ENCODE measurements around the gene FOXA3. TPM values are rescaled to one million over a fixed set of nuclear protein-coding genes. Genes with fewer than 3 reads are reported as not detected.
A peak's percentile ranks its signal among the peaks of the same experiment; 100 is the strongest.
"Not testable (repeated sequence)": the region's sequence is repeated elsewhere in the genome, so short reads cannot be mapped to it uniquely, and the experiment has no call there.

FOXA3 gene
- polyA plus RNA-seq, 10 donors, result not detected

DNA sequence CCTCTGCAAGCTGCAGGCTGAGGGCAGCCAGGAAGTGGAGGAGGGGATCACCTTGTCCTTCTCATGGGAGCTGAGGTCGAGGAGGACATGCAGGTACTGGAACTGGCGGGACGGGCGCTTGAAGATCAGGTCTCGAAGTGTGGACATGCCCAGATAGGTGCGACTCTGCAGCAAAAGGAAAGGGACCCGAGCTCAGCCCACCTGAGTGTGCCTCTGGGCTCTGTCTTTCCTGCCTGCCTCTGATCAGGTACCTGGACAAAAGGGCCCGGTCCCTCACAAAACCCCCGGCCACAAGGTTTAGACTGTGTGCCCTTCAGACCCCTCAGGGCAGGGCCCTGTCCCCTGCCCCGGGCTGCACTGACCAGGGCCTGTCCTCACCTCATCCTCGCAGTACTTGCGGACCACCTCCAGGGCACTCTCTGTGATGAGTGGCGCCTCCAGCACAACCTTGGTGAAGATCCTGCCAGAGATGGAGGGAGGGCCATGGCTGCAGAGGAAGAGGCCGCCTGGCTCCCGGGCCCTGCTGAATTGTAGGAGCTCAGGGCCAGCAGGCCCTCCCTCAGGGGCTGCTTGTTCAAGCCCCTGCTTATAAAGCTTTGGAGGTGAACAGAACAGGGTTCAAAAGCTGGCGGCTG is 36.5 kb upstream of the FOXA3 start:
- DNase-seq, result no peak

DNA sequence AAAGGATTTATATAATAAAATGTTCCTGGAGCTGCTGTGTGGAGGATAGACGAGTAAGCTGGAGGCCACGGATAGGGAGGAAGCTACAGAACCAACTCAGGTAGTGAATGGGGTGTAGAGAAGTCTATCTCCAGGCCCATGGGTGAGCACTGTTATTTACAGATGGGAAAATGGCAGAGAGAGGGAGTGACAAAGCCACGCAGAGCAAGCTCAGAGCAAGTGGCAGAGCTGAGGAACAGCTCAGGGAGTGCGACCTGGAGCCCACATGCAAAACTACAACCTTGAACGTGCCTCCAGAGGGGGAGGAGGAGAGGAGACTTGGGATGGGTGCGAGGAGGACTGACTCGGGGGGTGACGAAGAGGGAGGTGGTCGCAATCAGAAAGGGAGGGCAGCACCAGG is 35.6 kb upstream of the FOXA3 start:
- no peak for DNase-seq

DNA sequence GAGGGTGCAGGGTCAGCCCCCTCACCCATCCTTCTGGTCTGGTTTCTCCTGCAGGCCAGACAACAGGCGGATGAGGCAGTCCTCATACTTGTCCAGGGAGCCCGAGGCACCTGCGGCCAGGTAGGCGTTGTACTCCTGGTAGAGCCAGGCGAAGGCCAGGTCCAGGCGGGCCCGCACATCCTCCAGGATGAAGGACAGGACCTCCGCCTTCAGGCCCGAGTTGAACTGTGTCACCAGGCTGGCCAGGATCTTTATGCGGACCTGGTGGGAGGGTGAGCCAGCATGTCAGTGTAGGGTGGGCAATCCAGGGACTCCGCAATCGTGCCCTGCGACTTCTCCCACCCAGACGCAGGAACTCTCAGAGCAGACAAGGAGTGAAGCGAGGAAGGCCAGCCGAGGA is 35.2 kb upstream of the FOXA3 start:
- DNase-seq, result no peak

DNA sequence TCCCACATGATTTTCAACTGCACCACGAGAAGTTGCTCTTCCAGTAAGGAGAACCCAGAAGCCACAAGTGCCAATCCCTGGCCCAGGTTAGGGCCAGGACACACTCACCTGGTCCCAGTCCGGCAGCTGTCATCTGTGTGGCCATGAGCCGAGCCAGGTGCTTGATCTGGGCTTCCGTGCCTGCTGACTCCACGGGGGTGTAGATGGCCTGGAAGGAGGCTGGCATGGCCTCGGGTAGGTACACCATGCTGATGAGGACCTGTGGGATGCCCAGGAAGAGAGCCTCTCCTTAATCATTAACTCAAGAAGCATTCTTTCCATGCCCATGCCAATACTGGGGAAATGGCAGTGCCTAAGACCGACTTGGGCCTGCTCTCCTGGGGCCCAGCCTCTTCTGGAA is 29.2 kb upstream of the FOXA3 start:
- DNase-seq, result no peak

- no peak for DNase-seq
Measured at GRCh38 chr19:45842198-45842597, 21.9 kb upstream of the FOXA3 start.

DNA sequence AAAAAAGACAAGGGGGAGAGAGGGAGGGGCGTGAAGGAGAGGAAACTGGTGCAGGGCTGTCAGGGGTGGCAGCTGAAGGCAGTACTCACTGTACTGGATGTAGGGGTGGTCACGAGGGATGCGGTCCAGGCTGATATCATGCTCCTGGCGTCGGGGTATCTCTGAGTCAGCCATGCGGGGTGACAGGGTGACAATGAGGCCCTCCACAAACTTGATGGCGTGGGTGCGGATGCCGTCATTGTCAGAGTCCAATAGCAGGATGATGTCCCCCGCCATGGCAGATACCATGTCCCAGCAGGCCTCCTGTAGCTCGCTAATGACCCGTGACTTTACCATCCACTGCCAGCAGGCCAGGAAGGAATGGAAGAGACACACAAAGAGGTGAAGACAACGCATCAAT is 16.5 kb upstream of the FOXA3 start:
- no peak for DNase-seq

DNA sequence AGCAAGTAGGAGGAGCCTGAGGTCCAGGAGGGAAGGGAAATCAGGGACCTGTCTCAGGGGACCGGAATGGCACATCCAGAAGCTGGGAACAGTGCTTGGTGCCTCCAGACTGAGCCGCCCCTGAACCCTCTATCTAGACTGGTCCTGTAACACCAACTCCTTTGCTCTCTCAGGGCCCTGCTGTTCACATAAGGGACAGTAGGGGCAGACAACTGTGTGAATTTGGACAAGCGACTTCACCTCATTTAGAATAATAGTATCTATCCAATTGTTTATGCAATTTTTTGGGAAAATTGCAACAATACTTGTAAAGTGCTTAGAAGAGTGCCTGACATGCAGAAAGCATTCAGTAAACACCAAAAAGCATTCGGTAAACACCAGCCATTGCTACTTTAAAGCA is 15.2 kb upstream of the FOXA3 start:
- no peak for DNase-seq

DNA sequence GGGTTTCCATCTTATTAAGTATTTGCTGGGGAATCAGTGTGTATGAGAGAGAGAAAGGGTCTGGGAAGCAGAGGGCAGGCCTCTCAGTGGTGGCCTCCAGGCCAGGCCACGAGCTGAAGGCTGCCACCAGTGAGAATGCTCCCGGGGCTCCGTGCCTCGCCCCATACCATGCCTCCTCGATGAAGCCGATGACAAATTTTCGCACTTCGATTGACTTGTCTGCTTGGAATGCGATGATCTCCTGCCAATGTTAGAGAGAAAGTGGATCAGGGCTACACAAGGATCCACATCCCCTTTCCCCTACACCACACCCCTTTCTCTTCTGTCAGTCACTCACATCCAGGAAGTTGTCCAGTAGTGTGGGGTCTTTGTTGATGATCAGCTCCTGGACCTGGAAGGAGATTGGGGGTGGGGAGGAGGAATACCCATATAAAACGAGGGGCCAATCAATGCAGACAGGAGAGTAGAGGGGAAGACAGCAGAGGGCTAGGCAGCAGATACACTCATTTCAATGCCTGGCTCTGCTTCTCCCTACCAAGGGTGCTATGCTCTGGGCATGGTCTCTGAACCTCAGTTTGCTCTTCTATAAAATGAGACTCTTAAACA is 11.9 kb upstream of the FOXA3 start:
- DNase-seq, result no peak

- DNase-seq, result no peak
Measured at GRCh38 chr19:45852983-45853382, 11.1 kb upstream of the FOXA3 start.

GRCh38 chr19:45854167-45854778 is 9.9 kb upstream of the FOXA3 start:
- DNase-seq, result no peak

DNA sequence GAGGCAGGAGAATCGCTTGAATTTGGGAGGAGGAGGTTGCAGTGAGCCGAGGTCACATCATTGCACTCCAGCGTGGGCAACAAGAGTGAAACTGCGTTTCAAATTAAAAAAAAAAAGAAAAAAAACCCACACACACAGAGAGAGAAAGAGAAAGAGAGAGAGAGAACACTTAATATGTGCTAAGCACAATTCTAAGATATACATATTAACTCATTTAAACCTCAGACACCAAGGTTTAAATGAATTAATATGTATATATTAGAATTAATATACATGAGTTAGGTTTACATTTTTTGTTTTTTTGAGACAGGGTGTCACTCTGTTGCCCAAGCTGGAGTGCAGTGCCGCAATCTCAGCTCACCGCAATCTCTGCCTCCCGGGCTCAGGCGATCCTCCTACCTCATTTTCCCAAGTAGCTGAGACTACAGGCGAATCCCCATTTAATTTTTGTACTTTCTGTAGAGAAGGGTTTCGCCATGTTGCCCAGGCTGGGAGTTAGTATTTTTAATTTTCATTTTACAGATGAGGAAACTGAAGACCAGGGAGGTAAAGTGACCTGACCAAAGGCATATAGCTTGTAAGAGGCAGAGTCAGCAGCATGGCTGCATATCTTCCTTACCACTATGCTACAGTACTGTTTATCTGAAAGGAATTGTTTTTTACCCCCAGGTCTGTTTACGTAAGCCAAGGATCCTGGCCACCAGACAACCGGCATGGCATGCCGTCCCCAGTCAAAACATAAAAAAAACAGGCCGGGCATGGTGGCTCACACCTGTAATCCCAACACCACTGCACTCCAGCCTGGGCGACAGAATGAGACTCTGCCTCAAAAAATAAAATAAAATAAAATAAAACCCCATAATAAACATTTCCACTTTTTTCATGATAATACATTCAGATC is 3.5 kb upstream of the FOXA3 start:
- DNase-seq, result no peak

DNA sequence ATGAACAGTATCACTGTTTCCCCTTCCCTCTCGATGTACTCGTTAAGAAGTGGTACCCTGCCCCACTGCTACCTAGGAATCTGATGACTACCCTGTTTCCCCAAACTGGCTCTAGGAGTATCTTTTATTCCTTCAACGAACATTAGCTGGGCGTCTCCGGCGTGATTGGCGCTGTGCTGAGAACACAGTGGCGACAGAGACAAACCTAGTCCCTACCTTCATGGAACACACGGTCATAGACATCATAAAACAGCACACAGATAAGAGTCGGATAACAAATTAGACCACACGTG is 1.9 kb upstream of the FOXA3 start:
- no peak for DNase-seq

- DNase-seq, result peak; percentile 99 to 100 (median 99)
Measured at GRCh38 chr19:45862564-45863334, 1.4 kb upstream of the FOXA3 start, which contains the start of gene SYMPK. TSS of gene SYMPK (minus strand) at chr19:45863147. CDS start at chr19:45854495, 8,652 bp downstream.

DNA sequence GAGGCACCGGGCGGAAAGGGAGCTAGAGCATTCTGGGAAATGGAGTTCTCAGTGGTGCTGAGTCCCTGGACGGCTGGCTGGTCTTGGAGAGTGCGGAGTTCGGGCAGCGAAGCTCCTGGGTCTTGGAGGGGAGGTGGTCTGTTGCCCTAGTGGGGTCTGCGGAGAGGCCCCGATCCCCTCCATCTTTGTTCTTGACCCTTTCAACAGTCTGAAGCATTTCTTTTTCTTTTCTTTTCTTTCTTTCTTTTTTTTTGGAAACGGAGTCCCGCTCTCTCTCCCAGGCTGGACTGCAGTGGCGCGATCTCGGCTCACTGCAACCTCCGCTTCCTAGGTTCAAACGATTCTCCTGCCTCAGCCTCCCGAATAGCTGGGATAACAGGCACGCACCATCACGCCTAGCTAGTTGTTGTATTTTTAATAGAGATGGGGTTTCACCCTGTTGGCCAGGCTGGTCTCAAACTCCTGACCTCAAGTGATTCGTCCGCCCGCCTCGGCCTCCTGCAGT is 739 bp upstream of the FOXA3 start:
- no peak for DNase-seq

DNA sequence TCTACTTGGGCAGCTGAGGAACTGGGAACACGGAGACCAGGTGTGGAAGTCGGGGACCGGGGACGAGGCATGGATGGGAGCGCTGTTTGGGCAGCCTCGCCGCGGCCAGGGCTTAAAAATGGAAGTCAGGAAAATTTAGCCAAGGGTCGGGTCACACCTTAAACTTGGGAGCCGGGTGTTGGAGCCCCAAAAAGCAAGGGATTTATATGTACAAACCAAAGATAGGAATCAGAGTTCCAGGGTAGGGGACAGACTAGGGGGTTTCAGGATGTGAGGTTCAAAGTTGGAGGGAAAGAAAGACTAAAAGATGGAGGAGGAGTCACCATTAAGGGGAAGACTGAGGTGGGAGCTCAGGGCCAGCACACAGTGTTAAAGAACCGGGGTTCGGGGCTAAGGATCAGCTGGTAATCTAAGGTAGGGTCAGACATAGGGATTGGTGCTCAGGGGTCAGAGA is 530 bp downstream of the FOXA3 start:
- DNase-seq, result no peak

DNA sequence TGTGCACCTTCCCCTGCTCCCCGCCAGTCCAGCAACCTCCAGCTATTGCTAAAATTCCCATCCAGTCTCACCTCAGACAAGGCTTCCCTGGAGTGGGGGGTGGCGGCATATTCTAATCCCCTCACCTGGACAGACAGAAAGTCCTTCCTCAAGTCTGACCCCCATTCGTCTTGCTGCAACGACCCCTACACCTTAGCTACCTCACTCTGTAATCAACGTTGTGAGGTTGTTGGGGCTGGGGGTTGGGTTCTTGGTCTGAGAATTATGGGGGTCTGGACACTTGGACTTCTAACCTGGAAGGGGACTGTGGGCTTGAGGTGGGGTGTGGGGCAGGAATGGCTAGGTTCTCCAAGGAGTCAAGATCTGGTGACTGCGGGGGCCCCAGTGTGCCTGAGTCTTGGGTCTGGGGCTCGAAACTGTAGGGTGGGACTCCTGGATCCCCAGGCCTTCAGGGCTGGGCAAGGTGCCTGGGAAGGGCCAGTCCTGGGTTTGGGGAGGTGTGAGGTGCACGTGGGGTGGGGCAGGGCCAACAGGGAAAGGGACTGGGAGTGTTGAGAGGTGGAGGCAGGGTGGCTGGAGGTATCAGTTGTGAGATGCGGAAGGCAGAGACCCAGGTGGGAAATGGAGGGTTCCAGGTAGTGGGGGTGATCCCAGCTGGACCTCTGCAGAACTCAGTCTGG is 1.3 kb downstream of the FOXA3 start:
- no peak for DNase-seq

DNA sequence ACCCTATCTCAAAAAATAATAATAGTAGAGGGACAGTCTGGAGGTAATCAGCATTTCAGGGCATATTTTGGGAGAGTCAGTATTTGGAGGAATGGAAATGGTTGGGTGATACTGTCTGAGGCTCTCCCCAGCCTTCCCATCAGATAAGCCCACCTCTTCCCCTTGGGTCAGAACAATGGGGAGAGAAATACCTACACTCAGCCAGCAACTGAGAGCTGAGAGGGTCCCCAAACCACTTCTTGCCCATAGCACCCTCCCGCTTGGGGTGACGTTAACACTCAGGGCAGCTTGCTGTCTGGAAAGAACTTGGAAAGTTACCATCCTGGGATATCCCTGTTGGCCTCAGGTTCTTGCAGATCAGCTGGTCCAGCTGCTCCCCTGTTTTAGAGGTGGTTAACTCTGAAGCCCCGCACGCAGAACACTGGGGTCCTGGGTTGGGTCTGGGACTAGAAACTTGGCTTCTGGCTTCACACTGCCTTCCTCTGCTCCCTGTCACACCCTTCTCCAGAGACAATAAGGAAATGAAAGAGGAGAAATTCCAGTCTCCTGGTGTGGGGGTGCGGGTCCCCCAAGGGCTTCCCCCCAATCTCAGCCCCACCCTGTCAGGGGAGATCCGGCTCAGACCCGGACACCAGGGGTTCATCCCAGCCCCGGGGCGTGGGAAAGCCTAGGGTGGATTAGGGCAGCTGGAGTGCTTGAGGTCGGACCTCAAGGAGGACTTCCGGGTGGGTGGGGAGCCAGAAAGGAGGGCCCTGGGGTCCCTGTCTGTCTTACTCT is 2.5 kb downstream of the FOXA3 start:
- DNase-seq, result no peak

- not testable (repeated sequence) for DNase-seq
Measured at GRCh38 chr19:45867241-45867640, 3.1 kb downstream of the FOXA3 start.

DNA sequence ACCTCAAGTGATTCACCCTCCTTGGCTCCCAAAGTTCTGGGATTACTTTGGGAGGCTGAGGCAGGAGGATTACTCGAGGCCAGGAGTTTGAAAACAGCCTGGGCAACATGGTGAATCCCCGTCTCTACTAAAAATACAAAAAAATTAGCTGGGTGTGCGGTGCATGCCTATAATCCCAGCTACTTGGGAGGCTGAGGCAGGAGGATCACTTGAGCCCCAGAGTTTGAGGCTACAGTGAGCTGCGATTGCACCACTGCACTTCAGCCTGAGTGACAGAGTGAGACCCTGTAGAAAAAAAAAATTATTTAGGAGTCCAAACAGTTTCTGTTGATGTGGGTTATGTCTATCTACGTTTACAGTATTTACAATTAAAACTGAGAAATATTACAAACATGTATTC is 6.7 kb downstream of the FOXA3 start:
- no peak for DNase-seq

Data from muscle of back (tissue), 11 donors.